SU-DHL-6 (cell line): ENCODE measurements around the gene ZNF687.

Experiments
- H2AFZ ChIP-seq: fragments of 200-600 bp; sonication (generic); 2 replicates; pipeline ENCODE4 v1.6.1; 2014; ENCODE audit warnings: low read depth, mild to moderate bottlenecking, moderate library complexity, mixed read lengths, antibody characterized with exemption, low read length; ENCODE audit not compliant: severe bottlenecking
- H3F3A ChIP-seq: fragments of 200-600 bp; shearing (Covaris generic); 2 replicates; pipeline ENCODE4 v1.6.0; 2016; ENCODE audit warnings: antibody characterized with exemption, mild to moderate bottlenecking; ENCODE audit not compliant: insufficient read depth
- H3K27ac ChIP-seq: fragments of 200-600 bp; sonication (generic); 2 replicates; pipeline ENCODE4 v1.5.1; 2016; ENCODE audit warnings: low read depth, mild to moderate bottlenecking, low read length, moderate library complexity, mixed read lengths
- H3K27me3 ChIP-seq: fragments of 200-600 bp; sonication (generic), shearing (Covaris generic); 2 replicates; pipeline ENCODE4 v1.6.0; 2014; ENCODE audit warnings: mild to moderate bottlenecking, low read length
- H3K36me3 ChIP-seq: fragments of 200-600 bp; sonication (generic); 2 replicates; pipeline ENCODE4 v1.6.1; 2014; ENCODE audit warnings: mild to moderate bottlenecking, low read length, mixed read lengths
- H3K4me2 ChIP-seq: fragments of 300-600, 200-600 bp; shearing (Covaris generic), sonication (generic); 2 replicates; pipeline ENCODE4 v1.6.0; 2014; ENCODE audit warnings: low read length, low read depth, mild to moderate bottlenecking; ENCODE audit not compliant: poor library complexity, severe bottlenecking
- H3K4me3 ChIP-seq: fragments of 200-600 bp; sonication (generic); 2 replicates; pipeline ENCODE4 v1.5.1; 2014; ENCODE audit warnings: antibody characterized with exemption, low read length, mild to moderate bottlenecking, mixed read lengths; ENCODE audit not compliant: insufficient read depth, poor library complexity, severe bottlenecking
- H3K79me2 ChIP-seq: fragments of 200-600 bp; sonication (generic); 2 replicates; pipeline ENCODE4 v1.6.1; 2014; ENCODE audit warnings: mild to moderate bottlenecking, low read length, moderate library complexity; ENCODE audit not compliant: insufficient read depth
- H3K9ac ChIP-seq: fragments of 200-600 bp; sonication (generic); 2 replicates; pipeline ENCODE4 v1.7.0; 2014; ENCODE audit warnings: mild to moderate bottlenecking, low read length
- H3K9me2 ChIP-seq: fragments of 200-600 bp; sonication (generic); replicated peaks from 2 replicates; pipeline ENCODE4 v1.6.1; 2014; ENCODE audit warnings: low read length; ENCODE audit not compliant: insufficient read depth
- H3K9me3 ChIP-seq: fragments of 200-600 bp; sonication (generic); 2 replicates; pipeline ENCODE4 v1.6.1; 2014; ENCODE audit warnings: low read length, mixed read lengths; ENCODE audit not compliant: insufficient read depth
- H4K20me1 ChIP-seq: fragments of 200-600 bp; sonication (generic); 2 replicates; pipeline ENCODE4 v1.6.1; 2014; ENCODE audit warnings: low read depth, mild to moderate bottlenecking, antibody characterized with exemption, low read length, moderate library complexity, mixed read lengths
- EZH2phosphoT487 ChIP-seq: fragments of 200-600 bp; sonication (generic), shearing (Covaris generic); conservative IDR thresholded peaks from 2 replicates; pipeline ENCODE4 v1.6.1; 2018; ENCODE audit warnings: mild to moderate bottlenecking, antibody characterized with exemption, low read length, moderate library complexity, mixed read lengths
- TF ChIP-seq, protein P1 (sequence below): fragments of 200-600 bp; sonication (generic); IDR thresholded peaks from one replicate; pipeline ENCODE4 v1.5.1; 2017; ENCODE audit warnings: antibody characterized with exemption, mild to moderate bottlenecking, low read length, moderate library complexity; ENCODE audit not compliant: insufficient read depth, poor library complexity, severe bottlenecking

The ZNF687 gene

GRCh38 chr1:151326619-151327222 is 44.6 kb downstream of the ZNF687 start:
- Histone ChIP-seq H3K9me3 (no peaks in the 10 kb centered on the region), H3F3A (peaks cover 7% of the 10 kb centered on the region; the same call in 1 of the 2 replicates), H4K20me1 (no peaks in the 10 kb centered on the region), H3K9me2 (no peaks in the 10 kb centered on the region), H3K27ac (peak overlapping the region; percentile 83), H3K36me3 (no peaks in the 10 kb centered on the region), H2AFZ (peak overlapping the region; percentile 97), H3K79me2 (peaks cover 7% of the 10 kb centered on the region; the same call in 1 of the 2 replicates), H3K9ac (peak overlapping the region; percentile 74), H3K4me2 (peak overlapping the region; percentile 94), H3K27me3 (no peaks in the 10 kb centered on the region), H3K4me3 (peak overlapping the region; percentile 98)
- TF ChIP-seq, protein P1, sequence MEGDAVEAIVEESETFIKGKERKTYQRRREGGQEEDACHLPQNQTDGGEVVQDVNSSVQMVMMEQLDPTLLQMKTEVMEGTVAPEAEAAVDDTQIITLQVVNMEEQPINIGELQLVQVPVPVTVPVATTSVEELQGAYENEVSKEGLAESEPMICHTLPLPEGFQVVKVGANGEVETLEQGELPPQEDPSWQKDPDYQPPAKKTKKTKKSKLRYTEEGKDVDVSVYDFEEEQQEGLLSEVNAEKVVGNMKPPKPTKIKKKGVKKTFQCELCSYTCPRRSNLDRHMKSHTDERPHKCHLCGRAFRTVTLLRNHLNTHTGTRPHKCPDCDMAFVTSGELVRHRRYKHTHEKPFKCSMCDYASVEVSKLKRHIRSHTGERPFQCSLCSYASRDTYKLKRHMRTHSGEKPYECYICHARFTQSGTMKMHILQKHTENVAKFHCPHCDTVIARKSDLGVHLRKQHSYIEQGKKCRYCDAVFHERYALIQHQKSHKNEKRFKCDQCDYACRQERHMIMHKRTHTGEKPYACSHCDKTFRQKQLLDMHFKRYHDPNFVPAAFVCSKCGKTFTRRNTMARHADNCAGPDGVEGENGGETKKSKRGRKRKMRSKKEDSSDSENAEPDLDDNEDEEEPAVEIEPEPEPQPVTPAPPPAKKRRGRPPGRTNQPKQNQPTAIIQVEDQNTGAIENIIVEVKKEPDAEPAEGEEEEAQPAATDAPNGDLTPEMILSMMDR, result no peak
- TF ChIP-seq EZH2phosphoT487, result no peak

DNA sequence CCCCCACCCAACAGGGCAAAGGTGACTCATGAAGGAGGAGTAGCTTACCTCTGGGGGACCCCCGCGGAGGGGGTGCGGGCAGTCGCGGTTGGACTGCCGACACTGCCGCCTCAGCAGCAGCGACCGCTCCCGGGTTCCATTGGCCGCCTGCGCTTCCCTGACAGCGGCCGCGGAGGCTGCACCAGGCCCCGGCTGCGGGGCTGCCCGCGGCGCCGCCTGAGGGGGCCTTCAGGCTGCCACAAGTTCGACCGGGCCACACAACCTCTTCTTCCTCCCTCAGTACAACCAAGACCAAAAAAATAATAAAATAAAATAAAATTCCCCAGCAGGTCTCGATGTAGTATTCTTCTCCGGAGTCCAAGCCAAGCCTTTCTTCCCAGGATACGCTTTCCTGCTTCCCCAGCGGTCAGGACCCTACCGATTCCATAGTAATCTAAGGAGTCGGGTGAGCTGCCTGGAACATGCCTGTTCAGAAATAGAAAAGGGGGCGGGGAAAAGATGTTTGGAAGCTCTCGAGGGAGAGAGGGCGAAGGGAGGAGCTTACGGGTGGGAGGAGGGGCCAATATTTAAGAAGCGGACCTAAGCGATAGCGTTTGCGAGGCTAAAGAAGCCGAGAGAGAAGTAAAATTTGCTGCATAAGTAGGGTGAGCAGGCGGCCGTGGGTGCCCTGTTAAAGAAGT is 45.3 kb downstream of the ZNF687 start, which contains the start of gene PI4KB:
Gene PI4KB, minus strand, starts transcription at position 194 of the 680 bp plus-strand sequence. CDS start 10,935 bp downstream, outside the sequence.
- H2AFZ ChIP-seq, result peak within 1 kb of the TSS; percentile 97
- TF ChIP-seq, protein P1, result no peak
- no peak for TF ChIP-seq EZH2phosphoT487
- peaks cover 7% of the 10 kb centered on the region; the same call in 1 of the 2 replicates for H3F3A ChIP-seq
- H3K9me3 ChIP-seq, result no peaks in the 10 kb centered on the region
- no peaks in the 10 kb centered on the region for H3K9me2 ChIP-seq
- peaks cover 7% of the 10 kb centered on the region; the same call in 1 of the 2 replicates for H3K79me2 ChIP-seq
- H3K9ac ChIP-seq, result peak within 1 kb of the TSS; percentile 74
- H3K4me3 ChIP-seq, result peak within 1 kb of the TSS; percentile 98
- H3K27me3 ChIP-seq, result no peaks in the 10 kb centered on the region
- H3K36me3 ChIP-seq, result no peaks in the 10 kb centered on the region
- H3K4me2 ChIP-seq, result peak within 1 kb of the TSS; percentile 94
- H4K20me1 ChIP-seq, result no peaks in the 10 kb centered on the region
- H3K27ac ChIP-seq, result peak within 1 kb of the TSS; percentile 83

- no peaks in the 10 kb centered on the region for H3K9me3 ChIP-seq
- no peaks in the 10 kb centered on the region for H4K20me1 ChIP-seq
- H2AFZ ChIP-seq, result peak overlapping the region; percentile 97
- TF ChIP-seq, protein P1, result no peak
- TF ChIP-seq EZH2phosphoT487, result no peak
- H3K36me3 ChIP-seq, result no peaks in the 10 kb centered on the region
- H3K4me3 ChIP-seq, result peak overlapping the region; percentile 98
- H3K4me2 ChIP-seq, result peak overlapping the region; percentile 94
- no peaks in the 10 kb centered on the region for H3K9me2 ChIP-seq
- H3K27ac ChIP-seq, result no peak overlapping the region
- no peaks in the 10 kb centered on the region for H3K27me3 ChIP-seq
- H3K79me2 ChIP-seq, result peaks cover 7% of the 10 kb centered on the region; the same call in 1 of the 2 replicates
- H3K9ac ChIP-seq, result peak overlapping the region; percentile 74
- H3F3A ChIP-seq, result peaks cover 7% of the 10 kb centered on the region; the same call in 1 of the 2 replicates
These were observed 46.0 kb downstream of the ZNF687 start for GRCh38 chr1:151327903-151328674.
